ENCODE results near the gene SPAG7. TPM values are rescaled to one million over a fixed set of nuclear protein-coding genes. Genes with fewer than 3 reads are reported as not detected.

Gene SPAG7
- total and polyA plus RNA-seq, 2 of the 8 experiments (the other 6 are each of a cell fraction or from before 2014, with no cell fraction given), result 74.2 to 81.9 TPM

GRCh38 chr17:4939796-4940554 is 27.6 kb downstream of the SPAG7 start, which contains the start of the genes RNF167 and SLC25A11 (continued):
- TF ChIP-seq RNF2 (IDR thresholded peaks at IDR 0.05; ENCODE audit: borderline replicate concordance, low read depth, low read length, missing control alignments, poor library complexity, severe bottlenecking) (no peak), JUN (IDR thresholded peaks at IDR 0.05; ENCODE audit: low read depth, low read length) (no peak), YY1 (IDR thresholded peaks at IDR 0.05; ENCODE audit: low read depth, low read length) (0 out of 2 replicates have a peak, but pooled peaks have one; percentile 68), RBBP5 (IDR thresholded peaks at IDR 0.05; ENCODE audit: borderline replicate concordance, low read depth, low read length) (peak; percentile 31; the same call in 1 of the 2 replicates), USF2 (IDR thresholded peaks at IDR 0.05; ENCODE audit: low read length) (no peak), SIX5 (IDR thresholded peaks at IDR 0.05; ENCODE audit: low read depth, low read length) (no peak), CHD7 (IDR thresholded peaks at IDR 0.05; ENCODE audit: insufficient replicate concordance, low read length) (no peak), JUND (IDR thresholded peaks at IDR 0.05; ENCODE audit: low read length) (no peak), KDM5A (IDR thresholded peaks at IDR 0.05; ENCODE audit: low read length) (no peak; the same call in 1 of the 2 replicates)
